ENCODE results near the gene GRM7.

GRM7 gene

DNA sequence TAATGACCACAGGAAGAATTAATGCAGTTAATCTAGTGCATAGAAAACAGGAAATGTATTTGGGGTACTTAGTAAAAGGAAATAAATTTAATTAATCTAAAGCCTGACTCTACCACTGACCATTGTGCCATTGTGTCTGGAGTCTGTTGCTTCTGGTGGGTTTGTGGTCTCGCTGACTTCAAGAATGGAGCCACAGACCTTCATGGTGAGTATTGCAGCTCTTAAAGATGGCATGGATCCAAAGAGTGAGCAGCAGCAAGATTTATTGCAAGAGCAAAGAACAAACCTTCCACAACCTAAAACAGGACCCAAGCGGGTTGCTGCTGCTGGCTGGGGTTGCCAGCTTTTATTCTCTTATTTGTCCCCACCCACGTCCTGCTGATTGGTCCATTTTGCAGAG is 929.2 kb downstream of the GRM7 start:
- in situ Hi-C loops (cut with HindIII; ENCODE audit: low sequenced_read_pairs): no loop called here
- DNase-seq (ENCODE audit: low read depth): no peak
- H3K4me3 ChIP-seq (ENCODE audit: low read depth, low read length): no peak overlapping the region
- TF ChIP-seq, protein P1, sequence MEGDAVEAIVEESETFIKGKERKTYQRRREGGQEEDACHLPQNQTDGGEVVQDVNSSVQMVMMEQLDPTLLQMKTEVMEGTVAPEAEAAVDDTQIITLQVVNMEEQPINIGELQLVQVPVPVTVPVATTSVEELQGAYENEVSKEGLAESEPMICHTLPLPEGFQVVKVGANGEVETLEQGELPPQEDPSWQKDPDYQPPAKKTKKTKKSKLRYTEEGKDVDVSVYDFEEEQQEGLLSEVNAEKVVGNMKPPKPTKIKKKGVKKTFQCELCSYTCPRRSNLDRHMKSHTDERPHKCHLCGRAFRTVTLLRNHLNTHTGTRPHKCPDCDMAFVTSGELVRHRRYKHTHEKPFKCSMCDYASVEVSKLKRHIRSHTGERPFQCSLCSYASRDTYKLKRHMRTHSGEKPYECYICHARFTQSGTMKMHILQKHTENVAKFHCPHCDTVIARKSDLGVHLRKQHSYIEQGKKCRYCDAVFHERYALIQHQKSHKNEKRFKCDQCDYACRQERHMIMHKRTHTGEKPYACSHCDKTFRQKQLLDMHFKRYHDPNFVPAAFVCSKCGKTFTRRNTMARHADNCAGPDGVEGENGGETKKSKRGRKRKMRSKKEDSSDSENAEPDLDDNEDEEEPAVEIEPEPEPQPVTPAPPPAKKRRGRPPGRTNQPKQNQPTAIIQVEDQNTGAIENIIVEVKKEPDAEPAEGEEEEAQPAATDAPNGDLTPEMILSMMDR (IDR thresholded peaks at IDR 0.05; ENCODE audit: low read depth, low read length, missing control alignments): no peak
